ENCODE measurements around the gene VPS37B.

DNA sequence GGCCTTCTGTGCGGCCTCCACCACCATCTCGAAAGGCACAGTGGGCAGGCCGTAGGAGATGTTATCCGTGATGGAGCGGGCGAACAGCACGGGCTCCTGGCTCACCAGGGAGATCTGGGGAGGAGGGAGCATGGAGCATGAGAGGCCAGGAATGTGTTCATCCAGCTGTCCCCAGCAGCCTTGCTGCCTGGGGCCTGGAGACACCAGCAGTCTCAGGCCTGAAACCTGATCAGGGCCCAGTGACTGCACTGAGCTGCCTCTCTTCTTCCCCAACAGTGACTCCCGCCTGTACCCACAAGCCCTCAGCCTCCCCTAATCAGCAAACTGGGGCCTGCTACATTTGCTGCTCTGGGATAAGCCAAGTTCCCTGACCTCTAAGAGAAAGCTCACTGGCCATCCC, 39.4 kb upstream of the VPS37B start:
- TF ChIP-seq, protein P1, sequence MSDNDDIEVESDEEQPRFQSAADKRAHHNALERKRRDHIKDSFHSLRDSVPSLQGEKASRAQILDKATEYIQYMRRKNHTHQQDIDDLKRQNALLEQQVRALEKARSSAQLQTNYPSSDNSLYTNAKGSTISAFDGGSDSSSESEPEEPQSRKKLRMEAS (CRISPR knock-in tag; IDR thresholded peaks at IDR 0.05) = no peak
- no peak for TF ChIP-seq FOXK1 (CRISPR knock-in tag; IDR thresholded peaks at IDR 0.05)
- TF ChIP-seq, protein P2, sequence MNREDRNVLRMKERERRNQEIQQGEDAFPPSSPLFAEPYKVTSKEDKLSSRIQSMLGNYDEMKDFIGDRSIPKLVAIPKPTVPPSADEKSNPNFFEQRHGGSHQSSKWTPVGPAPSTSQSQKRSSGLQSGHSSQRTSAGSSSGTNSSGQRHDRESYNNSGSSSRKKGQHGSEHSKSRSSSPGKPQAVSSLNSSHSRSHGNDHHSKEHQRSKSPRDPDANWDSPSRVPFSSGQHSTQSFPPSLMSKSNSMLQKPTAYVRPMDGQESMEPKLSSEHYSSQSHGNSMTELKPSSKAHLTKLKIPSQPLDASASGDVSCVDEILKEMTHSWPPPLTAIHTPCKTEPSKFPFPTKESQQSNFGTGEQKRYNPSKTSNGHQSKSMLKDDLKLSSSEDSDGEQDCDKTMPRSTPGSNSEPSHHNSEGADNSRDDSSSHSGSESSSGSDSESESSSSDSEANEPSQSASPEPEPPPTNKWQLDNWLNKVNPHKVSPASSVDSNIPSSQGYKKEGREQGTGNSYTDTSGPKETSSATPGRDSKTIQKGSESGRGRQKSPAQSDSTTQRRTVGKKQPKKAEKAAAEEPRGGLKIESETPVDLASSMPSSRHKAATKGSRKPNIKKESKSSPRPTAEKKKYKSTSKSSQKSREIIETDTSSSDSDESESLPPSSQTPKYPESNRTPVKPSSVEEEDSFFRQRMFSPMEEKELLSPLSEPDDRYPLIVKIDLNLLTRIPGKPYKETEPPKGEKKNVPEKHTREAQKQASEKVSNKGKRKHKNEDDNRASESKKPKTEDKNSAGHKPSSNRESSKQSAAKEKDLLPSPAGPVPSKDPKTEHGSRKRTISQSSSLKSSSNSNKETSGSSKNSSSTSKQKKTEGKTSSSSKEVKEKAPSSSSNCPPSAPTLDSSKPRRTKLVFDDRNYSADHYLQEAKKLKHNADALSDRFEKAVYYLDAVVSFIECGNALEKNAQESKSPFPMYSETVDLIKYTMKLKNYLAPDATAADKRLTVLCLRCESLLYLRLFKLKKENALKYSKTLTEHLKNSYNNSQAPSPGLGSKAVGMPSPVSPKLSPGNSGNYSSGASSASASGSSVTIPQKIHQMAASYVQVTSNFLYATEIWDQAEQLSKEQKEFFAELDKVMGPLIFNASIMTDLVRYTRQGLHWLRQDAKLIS (CRISPR knock-in tag; IDR thresholded peaks at IDR 0.05; ENCODE audit: borderline replicate concordance) = no peak
- TF ChIP-seq, protein P3, sequence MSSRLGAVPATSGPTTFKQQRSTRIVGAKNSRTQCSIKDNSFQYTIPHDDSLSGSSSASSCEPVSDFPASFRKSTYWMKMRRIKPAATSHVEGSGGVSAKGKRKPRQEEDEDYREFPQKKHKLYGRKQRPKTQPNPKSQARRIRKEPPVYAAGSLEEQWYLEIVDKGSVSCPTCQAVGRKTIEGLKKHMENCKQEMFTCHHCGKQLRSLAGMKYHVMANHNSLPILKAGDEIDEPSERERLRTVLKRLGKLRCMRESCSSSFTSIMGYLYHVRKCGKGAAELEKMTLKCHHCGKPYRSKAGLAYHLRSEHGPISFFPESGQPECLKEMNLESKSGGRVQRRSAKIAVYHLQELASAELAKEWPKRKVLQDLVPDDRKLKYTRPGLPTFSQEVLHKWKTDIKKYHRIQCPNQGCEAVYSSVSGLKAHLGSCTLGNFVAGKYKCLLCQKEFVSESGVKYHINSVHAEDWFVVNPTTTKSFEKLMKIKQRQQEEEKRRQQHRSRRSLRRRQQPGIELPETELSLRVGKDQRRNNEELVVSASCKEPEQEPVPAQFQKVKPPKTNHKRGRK (CRISPR knock-in tag; IDR thresholded peaks at IDR 0.05; ENCODE audit: borderline replicate concordance) = no peak
- no peak for TF ChIP-seq TCF7 (CRISPR knock-in tag; IDR thresholded peaks at IDR 0.05; ENCODE audit: low read depth)
- TF ChIP-seq, protein P4, sequence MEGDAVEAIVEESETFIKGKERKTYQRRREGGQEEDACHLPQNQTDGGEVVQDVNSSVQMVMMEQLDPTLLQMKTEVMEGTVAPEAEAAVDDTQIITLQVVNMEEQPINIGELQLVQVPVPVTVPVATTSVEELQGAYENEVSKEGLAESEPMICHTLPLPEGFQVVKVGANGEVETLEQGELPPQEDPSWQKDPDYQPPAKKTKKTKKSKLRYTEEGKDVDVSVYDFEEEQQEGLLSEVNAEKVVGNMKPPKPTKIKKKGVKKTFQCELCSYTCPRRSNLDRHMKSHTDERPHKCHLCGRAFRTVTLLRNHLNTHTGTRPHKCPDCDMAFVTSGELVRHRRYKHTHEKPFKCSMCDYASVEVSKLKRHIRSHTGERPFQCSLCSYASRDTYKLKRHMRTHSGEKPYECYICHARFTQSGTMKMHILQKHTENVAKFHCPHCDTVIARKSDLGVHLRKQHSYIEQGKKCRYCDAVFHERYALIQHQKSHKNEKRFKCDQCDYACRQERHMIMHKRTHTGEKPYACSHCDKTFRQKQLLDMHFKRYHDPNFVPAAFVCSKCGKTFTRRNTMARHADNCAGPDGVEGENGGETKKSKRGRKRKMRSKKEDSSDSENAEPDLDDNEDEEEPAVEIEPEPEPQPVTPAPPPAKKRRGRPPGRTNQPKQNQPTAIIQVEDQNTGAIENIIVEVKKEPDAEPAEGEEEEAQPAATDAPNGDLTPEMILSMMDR (IDR thresholded peaks at IDR 0.05) = no peak
- no peak for TF ChIP-seq FOXJ3 (CRISPR knock-in tag; IDR thresholded peaks at IDR 0.05; ENCODE audit: borderline replicate concordance)
- no peak for TF ChIP-seq KAT7 (CRISPR knock-in tag; IDR thresholded peaks at IDR 0.05; ENCODE audit: borderline replicate concordance)
- TF ChIP-seq RELA (CRISPR knock-in tag; IDR thresholded peaks at IDR 0.05; ENCODE audit: borderline replicate concordance) = no peak
- TF ChIP-seq, protein P5, sequence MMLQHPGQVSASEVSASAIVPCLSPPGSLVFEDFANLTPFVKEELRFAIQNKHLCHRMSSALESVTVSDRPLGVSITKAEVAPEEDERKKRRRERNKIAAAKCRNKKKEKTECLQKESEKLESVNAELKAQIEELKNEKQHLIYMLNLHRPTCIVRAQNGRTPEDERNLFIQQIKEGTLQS (CRISPR knock-in tag; conservative IDR thresholded peaks at IDR 0.05) = no peak
- no peak for TF ChIP-seq IRF2 (CRISPR knock-in tag; IDR thresholded peaks at IDR 0.05; ENCODE audit: borderline replicate concordance, low read depth)
- TF ChIP-seq, protein P6, sequence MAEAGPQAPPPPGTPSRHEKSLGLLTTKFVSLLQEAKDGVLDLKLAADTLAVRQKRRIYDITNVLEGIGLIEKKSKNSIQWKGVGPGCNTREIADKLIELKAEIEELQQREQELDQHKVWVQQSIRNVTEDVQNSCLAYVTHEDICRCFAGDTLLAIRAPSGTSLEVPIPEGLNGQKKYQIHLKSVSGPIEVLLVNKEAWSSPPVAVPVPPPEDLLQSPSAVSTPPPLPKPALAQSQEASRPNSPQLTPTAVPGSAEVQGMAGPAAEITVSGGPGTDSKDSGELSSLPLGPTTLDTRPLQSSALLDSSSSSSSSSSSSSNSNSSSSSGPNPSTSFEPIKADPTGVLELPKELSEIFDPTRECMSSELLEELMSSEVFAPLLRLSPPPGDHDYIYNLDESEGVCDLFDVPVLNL (CRISPR knock-in tag; IDR thresholded peaks at IDR 0.05; ENCODE audit: borderline replicate concordance, low read depth) = no peak
- TF ChIP-seq ETV6 (CRISPR knock-in tag; IDR thresholded peaks at IDR 0.05) = no peak
